ENCODE results near the gene CNNM1.
A peak's percentile ranks its signal among the peaks of the same experiment; 100 is the strongest.

DNA sequence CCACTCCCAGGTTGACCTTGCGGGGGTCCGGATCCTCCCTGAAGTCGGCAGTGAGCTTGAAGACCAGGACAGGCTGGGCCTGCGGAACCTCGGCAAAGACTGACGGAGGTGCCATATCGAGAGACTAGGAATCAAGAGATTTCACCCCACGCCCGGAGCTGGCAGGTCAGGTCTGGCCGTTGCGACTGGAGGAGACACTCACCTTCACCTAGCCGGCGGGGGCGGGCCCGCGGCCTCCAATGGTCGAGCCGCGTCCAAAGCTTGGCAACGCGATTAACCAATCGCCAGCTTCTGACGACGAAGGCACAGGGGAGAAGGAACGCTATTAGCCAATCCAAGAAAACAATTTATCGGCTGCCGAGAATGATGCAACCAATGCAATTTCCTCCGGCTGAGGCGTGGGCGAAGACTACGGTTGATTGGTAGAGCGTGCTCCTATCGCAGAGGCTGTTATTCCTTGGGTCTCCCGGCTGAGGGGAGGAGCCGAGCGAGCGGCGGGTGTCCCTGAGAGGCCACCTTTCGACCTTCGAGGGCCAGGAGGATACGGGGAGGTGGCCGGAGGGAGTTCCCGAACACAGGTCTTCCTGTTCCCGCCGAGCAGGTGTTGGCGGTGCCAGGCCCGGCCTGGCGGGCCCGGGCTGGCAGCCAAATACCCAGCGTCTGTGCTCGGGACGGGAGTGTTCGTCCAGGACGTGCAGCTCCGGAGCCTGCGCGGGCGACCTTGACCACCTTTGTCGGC is 101.5 kb downstream of the CNNM1 start, which contains the start of gene GOT1:
- TF ChIP-seq TAF1 (IDR thresholded peaks at IDR 0.05; ENCODE audit: borderline replicate concordance, low read depth, low read length) (peak; percentile 89), POLR2A (IDR thresholded peaks at IDR 0.05; ENCODE audit: low read depth, low read length) (peak; percentile 77)
